NT2/D1 (cell line): ENCODE results near the gene PARP6.
A peak's percentile ranks its signal among the peaks of the same experiment; 100 is the strongest.

Experiments
- DNase-seq: peaks from one replicate; pipeline ENCODE4 v3.0.0-alpha.2; 2011; ENCODE audit warnings: low read depth, low spot score
- H3K27me3 ChIP-seq: 2 replicates; pipeline ENCODE4 v1.6.0; 2011; ENCODE audit warnings: mild to moderate bottlenecking; ENCODE audit not compliant: insufficient read length, insufficient read depth
- H3K36me3 ChIP-seq: 2 replicates; pipeline ENCODE4 v1.6.1; 2011; ENCODE audit warnings: mild to moderate bottlenecking, low read length, mixed read lengths; ENCODE audit not compliant: insufficient read depth, insufficient read length
- H3K4me1 ChIP-seq: 2 replicates; pipeline ENCODE4 v1.5.1; 2011; ENCODE audit not compliant: insufficient read depth, insufficient read length
- H3K4me3 ChIP-seq: 2 replicates; pipeline ENCODE4 v1.5.1; 2011; ENCODE audit warnings: low read depth; ENCODE audit not compliant: insufficient read length
- H3K9ac ChIP-seq: 2 replicates; pipeline ENCODE4 v1.6.0; 2011; ENCODE audit warnings: low read depth; ENCODE audit not compliant: insufficient read length
- H3K9me3 ChIP-seq: 2 replicates; pipeline ENCODE4 v1.5.1; 2011; ENCODE audit warnings: mild to moderate bottlenecking, low read length; ENCODE audit not compliant: insufficient read depth
- SUZ12 ChIP-seq: IDR thresholded peaks from 2 replicates; pipeline ENCODE4 v1.6.1; 2011; ENCODE audit not compliant: insufficient read length, insufficient read depth; ENCODE audit errors: extremely low read depth
- YY1 ChIP-seq: IDR thresholded peaks from 2 replicates; pipeline ENCODE4 v1.6.1; 2011; ENCODE audit not compliant: insufficient read length, insufficient read depth
- ZNF274 ChIP-seq: IDR thresholded peaks from 2 replicates; pipeline ENCODE4 v1.6.1; 2011; ENCODE audit warnings: mild to moderate bottlenecking, low read depth, low read length

Gene PARP6

GRCh38 chr15:72198356-72199204, 73.8 kb downstream of the PARP6 start:
- no peak overlapping the region for H3K4me3 ChIP-seq
- peaks cover 15% of the 10 kb centered on the region for H3K4me1 ChIP-seq

GRCh38 chr15:72197460-72198355, 74.6 kb downstream of the PARP6 start, which contains the start of gene GRAMD2A:
TSS of gene GRAMD2A (minus strand) at chr15:72197787.
- no peak for DNase-seq
- peaks cover 45% of the 10 kb centered on the region for H3K36me3 ChIP-seq
- H3K4me1 ChIP-seq: peaks cover 12% of the 10 kb centered on the region
- H3K4me3 ChIP-seq: peak within 1 kb of the TSS; percentile 58
- H3K9ac ChIP-seq: peak within 1 kb of the TSS; percentile 82
- peaks cover 18% of the 10 kb centered on the region for H3K27me3 ChIP-seq
- no peaks in the 10 kb centered on the region for H3K9me3 ChIP-seq
- TF ChIP-seq ZNF274: no peak
- no peak for TF ChIP-seq SUZ12
- TF ChIP-seq YY1: no peak

More at GRCh38 chr15:72198356-72199204, 73.8 kb downstream of the PARP6 start:
- peaks cover 54% of the 10 kb centered on the region for H3K36me3 ChIP-seq
- no peaks in the 10 kb centered on the region for H3K9me3 ChIP-seq
- TF ChIP-seq YY1 (no peak), SUZ12 (no peak), ZNF274 (no peak)
- DNase-seq: no peak
- peaks cover 18% of the 10 kb centered on the region for H3K27me3 ChIP-seq
- peak overlapping the region; percentile 33 for H3K9ac ChIP-seq

- Histone ChIP-seq H3K9me3 (no peaks in the 10 kb centered on the region), H3K4me3 (peak overlapping the region; percentile 58), H3K27me3 (peaks cover 18% of the 10 kb centered on the region), H3K36me3 (peaks cover 39% of the 10 kb centered on the region), H3K9ac (peak overlapping the region; percentile 82), H3K4me1 (peaks cover 9% of the 10 kb centered on the region)
- TF ChIP-seq ZNF274: no peak
- TF ChIP-seq SUZ12: no peak
- TF ChIP-seq YY1: no peak
- no peak for DNase-seq
Observed at GRCh38 chr15:72197041-72197459, 75.3 kb downstream of the PARP6 start.

GRCh38 chr15:72196409-72197040, 75.8 kb downstream of the PARP6 start:
- Histone ChIP-seq H3K4me1 (peaks cover 9% of the 10 kb centered on the region), H3K27me3 (peaks cover 18% of the 10 kb centered on the region), H3K36me3 (peaks cover 34% of the 10 kb centered on the region), H3K4me3 (peak overlapping the region; percentile 58), H3K9me3 (no peaks in the 10 kb centered on the region), H3K9ac (peak overlapping the region; percentile 82)
- DNase-seq: no peak
- TF ChIP-seq SUZ12 (no peak), ZNF274 (no peak), YY1 (no peak)

GRCh38 chr15:72195101-72195511, 77.2 kb downstream of the PARP6 start:
- peaks cover 9% of the 10 kb centered on the region for H3K4me1 ChIP-seq
- H3K4me3 ChIP-seq: no peak overlapping the region
- peak overlapping the region; percentile 53 for H3K9ac ChIP-seq
- no peaks in the 10 kb centered on the region for H3K9me3 ChIP-seq
- no peak for TF ChIP-seq YY1
- TF ChIP-seq ZNF274: no peak
- TF ChIP-seq SUZ12: no peak
- peaks cover 19% of the 10 kb centered on the region for H3K36me3 ChIP-seq
- peaks cover 18% of the 10 kb centered on the region for H3K27me3 ChIP-seq
- DNase-seq: no peak

- peaks cover 9% of the 10 kb centered on the region for H3K4me1 ChIP-seq
- TF ChIP-seq YY1: no peak
- TF ChIP-seq SUZ12: no peak
- no peak for TF ChIP-seq ZNF274
- H3K9me3 ChIP-seq: no peaks in the 10 kb centered on the region
- DNase-seq: no peak
- H3K9ac ChIP-seq: no peak overlapping the region
- H3K4me3 ChIP-seq: no peak overlapping the region
- H3K36me3 ChIP-seq: peaks cover 7% of the 10 kb centered on the region
- peaks cover 18% of the 10 kb centered on the region for H3K27me3 ChIP-seq
Observed at GRCh38 chr15:72193836-72194396, 78.4 kb downstream of the PARP6 start.
